NCI-H187 treated with DMSO at 0.1 percent for 48 hours (cell line): ENCODE data around the gene DLG3.
"Not testable (repeated sequence)": the region's sequence is repeated elsewhere in the genome, so short reads cannot be mapped to it uniquely, and the experiment has no call there.

Source experiments
- DNase-seq: peaks from one replicate; lab custom pipeline; 2025; lab: John Stamatoyannopoulos, UW

DLG3 gene

DNA sequence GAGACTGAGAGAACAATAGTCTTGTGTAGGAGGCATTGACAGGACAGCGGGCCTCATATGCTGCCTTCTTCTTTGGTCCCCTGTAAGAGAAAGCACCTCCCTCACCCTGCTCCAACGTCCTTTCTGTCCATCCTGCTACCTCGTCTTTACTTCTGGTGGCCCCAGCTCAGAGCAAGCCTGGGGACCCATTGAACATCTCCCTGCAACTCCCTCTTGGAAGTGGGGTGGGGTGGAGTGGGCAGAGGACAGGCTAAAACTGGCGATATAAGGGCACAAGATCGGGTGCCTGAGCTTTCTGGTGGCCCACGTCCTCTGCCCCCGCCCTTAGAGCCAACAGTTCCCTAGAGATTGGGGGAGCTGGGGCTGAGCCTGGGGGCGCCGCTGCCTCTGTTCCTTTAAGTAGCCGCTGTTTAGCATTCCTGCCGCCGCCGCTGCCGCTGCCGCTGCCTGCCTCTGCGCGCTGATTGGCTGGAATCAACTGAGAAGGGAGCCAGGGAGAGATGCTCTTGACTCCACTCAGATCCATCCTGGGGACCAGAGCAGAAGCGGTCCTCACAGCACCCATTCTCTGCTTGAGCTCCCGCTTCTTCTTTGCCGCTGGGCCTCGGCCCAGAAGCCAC lies at the start of gene DLG3:
Gene DLG3, plus strand, starts transcription at position 510 of the 620 bp plus-strand sequence. CDS start 367 bp downstream, outside the sequence.
- DNase-seq, result no peak

GRCh38 chrX:70398899-70399298 lies 45.7 kb upstream of the DLG3 start:
- DNase-seq, result no peak

- not testable (repeated sequence) for DNase-seq
Observed at GRCh38 chrX:70400181-70400580, 44.5 kb upstream of the DLG3 start.

GRCh38 chrX:70402721-70403120 lies 41.9 kb upstream of the DLG3 start:
- no peak for DNase-seq

DNA sequence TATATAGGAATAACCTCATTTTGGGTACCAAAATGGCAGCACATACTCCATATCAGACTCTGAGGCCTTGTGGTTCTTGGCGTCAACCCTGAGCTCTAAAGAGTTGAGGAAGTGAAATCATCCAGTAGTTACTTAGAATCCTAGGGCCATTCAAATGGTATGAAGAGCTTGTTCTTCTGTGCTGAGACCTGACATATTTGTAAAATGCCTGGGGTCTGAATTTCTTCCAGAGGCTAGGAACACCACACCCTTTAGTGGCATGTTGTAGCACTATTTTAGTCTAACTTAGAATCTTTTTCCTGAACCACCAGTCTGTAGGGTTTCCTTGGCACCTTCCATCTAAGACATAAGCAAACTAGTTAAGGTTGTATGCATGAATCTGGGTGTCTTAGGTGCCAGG lies 39.6 kb upstream of the DLG3 start:
- no peak for DNase-seq

DNA sequence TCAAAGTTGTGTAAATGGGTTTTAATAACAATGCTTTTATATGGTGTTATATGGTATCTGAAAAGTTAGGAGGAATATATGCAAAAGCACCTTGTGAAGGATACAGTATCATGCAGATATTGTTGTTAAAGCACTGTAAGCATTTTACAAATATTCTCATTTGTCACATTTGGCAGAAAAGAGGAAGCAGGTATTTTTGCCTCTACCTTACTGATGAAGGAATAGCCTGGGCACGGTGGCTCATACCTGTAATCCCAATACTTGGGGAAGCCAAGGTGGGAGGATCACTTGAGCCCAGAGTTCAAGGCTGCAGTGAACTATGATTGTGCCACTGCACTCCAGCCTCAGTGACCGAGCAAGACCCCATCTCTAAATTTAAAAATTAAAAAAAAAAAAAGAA lies 33.7 kb upstream of the DLG3 start:
- no peak for DNase-seq

GRCh38 chrX:70411475-70411874 lies 33.2 kb upstream of the DLG3 start:
- DNase-seq, result no peak

DNA sequence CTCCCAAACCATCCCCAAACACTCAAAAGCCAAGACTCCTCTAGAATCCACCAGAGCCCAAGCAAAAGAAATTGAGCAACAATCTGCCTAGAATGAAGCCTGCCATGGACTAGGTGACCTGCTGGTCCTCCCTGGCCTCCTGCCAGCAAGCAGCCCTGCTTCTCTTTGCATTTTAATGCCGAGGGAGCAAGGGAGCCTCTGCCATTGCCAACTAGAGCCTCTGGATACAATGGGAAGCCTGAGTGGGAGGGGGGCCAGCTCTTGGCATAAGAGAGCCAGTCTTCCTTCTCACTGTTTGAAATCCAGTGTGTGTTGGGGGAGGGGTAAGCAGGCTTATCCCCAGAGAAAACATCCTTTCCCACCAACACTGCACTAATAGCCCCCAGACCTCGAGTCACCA lies 23.0 kb upstream of the DLG3 start:
- DNase-seq, result no peak

GRCh38 chrX:70422851-70423341 lies 21.7 kb upstream of the DLG3 start, which contains the start of gene GDPD2:
Gene GDPD2, plus strand, starts transcription at chrX:70423314. Its CDS starts 1,671 bp downstream, at chrX:70424985.
- no peak for DNase-seq

GRCh38 chrX:70423936-70424675 lies 20.5 kb upstream of the DLG3 start:
- no peak for DNase-seq

- no peak for DNase-seq
Observed at GRCh38 chrX:70424801-70425200, 19.8 kb upstream of the DLG3 start.

DNA sequence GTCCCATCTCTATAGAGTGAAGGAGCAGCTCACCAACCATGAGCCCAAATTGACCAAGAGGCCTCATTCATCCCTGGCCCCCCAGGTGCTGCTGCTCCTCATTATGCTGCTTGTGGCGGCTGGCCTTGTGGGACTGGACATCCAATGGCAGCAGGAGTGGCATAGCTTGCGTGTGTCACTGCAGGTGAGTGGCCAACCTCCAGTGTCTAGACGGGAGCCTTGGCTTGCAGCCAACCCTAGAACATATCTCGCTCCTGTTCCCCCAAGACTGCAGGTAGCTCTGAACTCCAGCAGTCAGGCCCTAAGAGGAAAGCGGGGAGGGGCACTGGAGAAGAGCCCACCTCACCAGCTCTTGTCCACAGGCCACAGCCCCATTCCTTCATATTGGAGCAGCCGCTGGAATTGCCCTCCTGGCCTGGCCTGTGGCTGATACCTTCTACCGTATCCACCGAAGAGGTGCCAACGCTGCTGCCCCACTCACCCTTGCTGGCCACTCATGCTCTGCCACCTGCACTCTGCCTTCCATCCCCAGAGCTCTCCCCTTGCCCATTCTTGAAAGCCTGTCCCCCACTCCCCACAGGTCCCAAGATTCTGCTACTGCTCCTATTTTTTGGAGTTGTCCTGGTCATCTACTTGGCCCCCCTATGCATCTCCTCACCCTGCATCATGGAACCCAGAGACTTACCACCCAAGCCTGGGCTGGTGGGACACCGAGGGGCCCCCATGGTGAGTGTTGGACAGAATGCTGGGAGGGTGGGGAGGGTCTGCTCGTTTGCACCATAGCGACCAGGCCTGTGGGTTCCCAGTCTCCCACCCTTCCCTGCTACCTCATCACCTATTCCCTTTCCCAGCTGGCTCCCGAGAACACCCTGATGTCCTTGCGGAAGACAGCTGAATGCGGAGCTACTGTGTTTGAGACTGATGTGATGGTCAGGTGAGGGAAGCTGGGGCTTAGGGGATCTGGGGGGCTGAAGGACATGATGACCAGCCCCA lies 18.1 kb upstream of the DLG3 start:
- no peak for DNase-seq

DNA sequence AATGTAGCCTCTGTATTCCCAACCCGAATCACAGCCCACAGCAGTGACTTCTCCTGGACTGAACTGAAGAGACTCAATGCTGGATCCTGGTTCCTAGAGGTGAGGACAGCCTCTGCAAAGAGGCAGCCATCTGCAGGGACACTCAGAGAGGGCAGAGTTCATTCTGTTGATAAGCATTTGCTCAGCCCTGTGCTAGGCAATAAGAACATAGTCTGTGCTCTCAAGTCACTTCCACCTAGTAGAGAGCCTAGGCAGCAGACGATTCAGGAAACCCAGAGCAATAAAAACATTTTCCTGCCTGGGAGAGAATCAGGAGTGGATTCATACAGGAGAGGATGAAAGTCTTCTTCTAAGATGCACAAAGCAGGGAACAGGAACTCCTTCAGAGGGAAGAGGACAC lies 17.3 kb upstream of the DLG3 start:
- no peak for DNase-seq

DNA sequence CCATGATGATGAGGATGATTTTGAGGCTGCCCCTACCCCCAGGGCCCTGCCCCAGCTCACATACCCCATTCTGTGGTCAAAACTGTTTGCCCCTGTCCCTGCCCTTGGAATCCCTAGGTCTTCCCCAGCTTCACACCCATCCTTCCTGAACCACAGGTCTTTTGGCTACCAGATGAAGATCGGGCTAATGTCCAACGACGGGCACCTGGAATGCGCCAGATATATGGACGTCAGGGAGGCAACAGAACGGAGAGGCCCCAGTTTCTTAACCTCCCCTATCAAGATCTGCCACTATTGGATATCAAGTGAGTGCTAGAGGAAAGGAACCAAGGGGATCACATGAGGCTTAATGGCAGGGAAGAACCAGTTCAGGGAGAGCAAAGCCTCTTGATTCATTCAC lies 14.9 kb upstream of the DLG3 start:
- DNase-seq, result no peak

DNA sequence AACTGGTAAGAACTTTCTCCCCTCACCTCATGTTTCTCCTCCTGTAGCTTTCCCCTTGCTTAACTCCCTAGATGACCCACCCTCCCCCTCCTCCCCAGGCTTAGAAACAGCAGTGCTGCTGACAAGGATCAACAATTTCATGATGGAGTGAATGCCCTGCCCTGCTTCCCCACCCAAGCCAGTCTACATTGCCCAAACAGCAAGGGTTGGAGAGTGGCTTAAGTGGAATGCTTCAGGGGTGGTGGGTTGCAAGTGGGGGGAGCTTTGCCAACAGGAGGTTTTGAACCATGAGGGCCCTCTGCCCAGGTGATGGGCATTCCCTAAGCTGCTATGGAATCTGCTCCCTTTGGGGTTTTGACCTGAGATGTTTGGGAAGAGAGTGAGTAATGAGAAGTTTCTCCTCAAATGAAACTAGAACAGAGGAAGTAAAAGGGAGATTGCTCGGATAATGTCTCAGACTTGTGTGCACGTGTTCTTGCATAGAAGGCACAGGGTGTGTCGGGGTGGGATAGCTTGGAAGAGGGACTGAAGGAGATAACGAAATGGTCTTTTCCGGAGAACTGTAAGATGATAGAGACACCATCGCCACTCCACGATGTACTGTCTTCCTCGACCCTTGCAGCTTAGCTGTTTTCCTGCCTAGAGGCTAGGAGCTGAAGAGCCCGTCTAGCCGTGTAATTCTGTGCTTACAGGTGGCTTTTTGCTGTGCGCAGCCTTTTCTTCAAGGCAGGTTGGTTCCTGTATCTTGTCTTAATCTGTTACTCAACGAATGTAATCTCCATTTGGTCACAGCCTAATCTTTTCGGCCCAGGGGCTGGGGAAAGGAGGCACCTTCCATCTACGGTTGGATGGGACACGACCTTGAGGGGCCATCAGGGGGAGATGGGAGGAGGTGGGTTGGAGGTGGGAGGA lies 11.4 kb upstream of the DLG3 start:
- DNase-seq, result no peak

- no peak for DNase-seq
Observed at GRCh38 chrX:70433848-70434351, 10.7 kb upstream of the DLG3 start.

GRCh38 chrX:70434352-70434866 lies 10.2 kb upstream of the DLG3 start:
- DNase-seq, result peak; percentile 30

- DNase-seq, result no peak
Observed at GRCh38 chrX:70434914-70435586, 9.6 kb upstream of the DLG3 start.

- DNase-seq, result no peak
Observed at GRCh38 chrX:70436343-70436742, 8.3 kb upstream of the DLG3 start.

GRCh38 chrX:70437011-70437410 lies 7.6 kb upstream of the DLG3 start:
- DNase-seq, result no peak
